GM12878 (cell line): ENCODE data around the gene STRBP.

Source experiments
- EZH2 ChIP-seq: IDR thresholded peaks from 2 replicates; pipeline ENCODE4 v1.6.1; 2012; ENCODE audit warnings: low read depth, mild to moderate bottlenecking, control low read depth, inconsistent platforms, low read length, borderline replicate concordance; ENCODE audit not compliant: control insufficient read depth
- HCFC1 ChIP-seq: fragments of 150-350 bp; IDR thresholded peaks from 2 replicates; pipeline ENCODE4 v1.6.1; 2014; ENCODE audit warnings: low read length
- JUNB ChIP-seq: IDR thresholded peaks from 2 replicates; pipeline ENCODE4 v1.6.1; 2016; ENCODE audit warnings: antibody characterized with exemption, mild to moderate bottlenecking
- POLR2A ChIP-seq: IDR thresholded peaks from 2 replicates; pipeline ENCODE4 v1.6.1; 2011; ENCODE audit warnings: low read depth, mild to moderate bottlenecking, low read length
- SP1 ChIP-seq: IDR thresholded peaks from one replicate; pipeline ENCODE4 v1.6.1; 2011; ENCODE audit warnings: low read depth, low read length
- TF ChIP-seq, protein P1 (sequence below): IDR thresholded peaks from 2 replicates; pipeline ENCODE4 v1.6.1; 2012; ENCODE audit warnings: mild to moderate bottlenecking, low read depth, low read length
- TF ChIP-seq, protein P2 (sequence below): IDR thresholded peaks from 2 replicates; pipeline ENCODE4 v1.6.1; 2011; ENCODE audit warnings: low read depth, mild to moderate bottlenecking, low read length, moderate library complexity, borderline replicate concordance; ENCODE audit errors: extremely low read depth
- TF ChIP-seq, protein P3 (sequence below), 3 experiments: IDR thresholded peaks in 2 of 3; conservative IDR thresholded peaks in 1 of 3; 2 replicates each; pipeline ENCODE4 v1.5.1; 2011; ENCODE audit warnings: low read depth in 3 of 3, low read length in 3 of 3, mild to moderate bottlenecking in 3 of 3, control low read depth in 2 of 3, moderate library complexity in 2 of 3, inconsistent platforms in 1 of 3, mixed read lengths in 1 of 3; ENCODE audit not compliant: control insufficient read depth in 2 of 3, insufficient read depth in 1 of 3; ENCODE audit errors: extremely low read depth in 1 of 3
- TF ChIP-seq, protein P4 (sequence below): IDR thresholded peaks from 2 replicates; pipeline ENCODE4 v1.6.1; 2012; ENCODE audit warnings: low read depth, low read length, improper control_type of control experiment

DNA sequence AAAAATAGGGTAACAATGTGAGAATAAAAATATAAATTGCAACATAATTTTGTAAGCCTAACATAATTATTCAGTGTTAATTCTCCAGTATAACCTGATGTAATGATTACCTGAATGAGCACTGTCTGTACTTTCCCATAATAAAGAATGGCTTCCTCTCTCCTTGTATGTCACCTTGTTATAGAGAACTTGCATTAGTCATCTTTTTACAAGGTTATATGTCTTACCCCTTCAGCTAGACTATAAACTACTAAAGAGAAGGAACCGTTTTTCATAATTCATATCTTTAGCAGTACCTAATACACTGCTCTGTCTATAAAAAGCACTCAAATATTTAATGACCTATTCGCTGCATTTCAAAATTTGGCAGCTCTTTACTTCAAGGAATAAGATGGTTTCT is 19.8 kb downstream of the STRBP start:
- TF ChIP-seq SP1, result no peak
- TF ChIP-seq, protein P1, sequence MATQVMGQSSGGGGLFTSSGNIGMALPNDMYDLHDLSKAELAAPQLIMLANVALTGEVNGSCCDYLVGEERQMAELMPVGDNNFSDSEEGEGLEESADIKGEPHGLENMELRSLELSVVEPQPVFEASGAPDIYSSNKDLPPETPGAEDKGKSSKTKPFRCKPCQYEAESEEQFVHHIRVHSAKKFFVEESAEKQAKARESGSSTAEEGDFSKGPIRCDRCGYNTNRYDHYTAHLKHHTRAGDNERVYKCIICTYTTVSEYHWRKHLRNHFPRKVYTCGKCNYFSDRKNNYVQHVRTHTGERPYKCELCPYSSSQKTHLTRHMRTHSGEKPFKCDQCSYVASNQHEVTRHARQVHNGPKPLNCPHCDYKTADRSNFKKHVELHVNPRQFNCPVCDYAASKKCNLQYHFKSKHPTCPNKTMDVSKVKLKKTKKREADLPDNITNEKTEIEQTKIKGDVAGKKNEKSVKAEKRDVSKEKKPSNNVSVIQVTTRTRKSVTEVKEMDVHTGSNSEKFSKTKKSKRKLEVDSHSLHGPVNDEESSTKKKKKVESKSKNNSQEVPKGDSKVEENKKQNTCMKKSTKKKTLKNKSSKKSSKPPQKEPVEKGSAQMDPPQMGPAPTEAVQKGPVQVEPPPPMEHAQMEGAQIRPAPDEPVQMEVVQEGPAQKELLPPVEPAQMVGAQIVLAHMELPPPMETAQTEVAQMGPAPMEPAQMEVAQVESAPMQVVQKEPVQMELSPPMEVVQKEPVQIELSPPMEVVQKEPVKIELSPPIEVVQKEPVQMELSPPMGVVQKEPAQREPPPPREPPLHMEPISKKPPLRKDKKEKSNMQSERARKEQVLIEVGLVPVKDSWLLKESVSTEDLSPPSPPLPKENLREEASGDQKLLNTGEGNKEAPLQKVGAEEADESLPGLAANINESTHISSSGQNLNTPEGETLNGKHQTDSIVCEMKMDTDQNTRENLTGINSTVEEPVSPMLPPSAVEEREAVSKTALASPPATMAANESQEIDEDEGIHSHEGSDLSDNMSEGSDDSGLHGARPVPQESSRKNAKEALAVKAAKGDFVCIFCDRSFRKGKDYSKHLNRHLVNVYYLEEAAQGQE, result no peak
- no peak for TF ChIP-seq POLR2A
- TF ChIP-seq, protein P2, sequence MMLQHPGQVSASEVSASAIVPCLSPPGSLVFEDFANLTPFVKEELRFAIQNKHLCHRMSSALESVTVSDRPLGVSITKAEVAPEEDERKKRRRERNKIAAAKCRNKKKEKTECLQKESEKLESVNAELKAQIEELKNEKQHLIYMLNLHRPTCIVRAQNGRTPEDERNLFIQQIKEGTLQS, result no peak
- TF ChIP-seq, protein P3, sequence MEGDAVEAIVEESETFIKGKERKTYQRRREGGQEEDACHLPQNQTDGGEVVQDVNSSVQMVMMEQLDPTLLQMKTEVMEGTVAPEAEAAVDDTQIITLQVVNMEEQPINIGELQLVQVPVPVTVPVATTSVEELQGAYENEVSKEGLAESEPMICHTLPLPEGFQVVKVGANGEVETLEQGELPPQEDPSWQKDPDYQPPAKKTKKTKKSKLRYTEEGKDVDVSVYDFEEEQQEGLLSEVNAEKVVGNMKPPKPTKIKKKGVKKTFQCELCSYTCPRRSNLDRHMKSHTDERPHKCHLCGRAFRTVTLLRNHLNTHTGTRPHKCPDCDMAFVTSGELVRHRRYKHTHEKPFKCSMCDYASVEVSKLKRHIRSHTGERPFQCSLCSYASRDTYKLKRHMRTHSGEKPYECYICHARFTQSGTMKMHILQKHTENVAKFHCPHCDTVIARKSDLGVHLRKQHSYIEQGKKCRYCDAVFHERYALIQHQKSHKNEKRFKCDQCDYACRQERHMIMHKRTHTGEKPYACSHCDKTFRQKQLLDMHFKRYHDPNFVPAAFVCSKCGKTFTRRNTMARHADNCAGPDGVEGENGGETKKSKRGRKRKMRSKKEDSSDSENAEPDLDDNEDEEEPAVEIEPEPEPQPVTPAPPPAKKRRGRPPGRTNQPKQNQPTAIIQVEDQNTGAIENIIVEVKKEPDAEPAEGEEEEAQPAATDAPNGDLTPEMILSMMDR (IDR thresholded peaks at IDR 0.05 in 2 of 3, conservative IDR thresholded peaks at IDR 0.05 in 1 of 3; ENCODE audit: control insufficient read depth in 2 of 3, extremely low read depth in 1 of 3, insufficient read depth in 1 of 3, low read depth in 3 of 3, low read length in 3 of 3), result no peak
- TF ChIP-seq, protein P4, sequence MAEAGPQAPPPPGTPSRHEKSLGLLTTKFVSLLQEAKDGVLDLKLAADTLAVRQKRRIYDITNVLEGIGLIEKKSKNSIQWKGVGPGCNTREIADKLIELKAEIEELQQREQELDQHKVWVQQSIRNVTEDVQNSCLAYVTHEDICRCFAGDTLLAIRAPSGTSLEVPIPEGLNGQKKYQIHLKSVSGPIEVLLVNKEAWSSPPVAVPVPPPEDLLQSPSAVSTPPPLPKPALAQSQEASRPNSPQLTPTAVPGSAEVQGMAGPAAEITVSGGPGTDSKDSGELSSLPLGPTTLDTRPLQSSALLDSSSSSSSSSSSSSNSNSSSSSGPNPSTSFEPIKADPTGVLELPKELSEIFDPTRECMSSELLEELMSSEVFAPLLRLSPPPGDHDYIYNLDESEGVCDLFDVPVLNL, result no peak
- TF ChIP-seq EZH2, result no peak
- no peak for TF ChIP-seq JUNB
- no peak for TF ChIP-seq HCFC1
